NB4 (cell line): ENCODE results near the gene SLC5A9.
"Not testable (repeated sequence)": the region's sequence is repeated elsewhere in the genome, so short reads cannot be mapped to it uniquely, and the experiment has no call there.

Experiments used
- DNase-seq: peaks from one replicate; pipeline ENCODE4 v3.0.0; 2010; ENCODE audit warnings: low read depth
- H3K4me3 ChIP-seq: one replicate; pipeline ENCODE4 v1.5.1; 2011; ENCODE audit warnings: mild to moderate bottlenecking, low read depth, low read length, moderate library complexity
- MAX ChIP-seq: IDR thresholded peaks from 2 replicates; pipeline ENCODE4 v1.6.1; 2011; ENCODE audit warnings: low read depth, low read length
- MYC ChIP-seq: IDR thresholded peaks from 2 replicates; pipeline ENCODE4 v1.6.1; 2011; ENCODE audit warnings: low read depth, low read length
- POLR2A ChIP-seq: IDR thresholded peaks from 2 replicates; pipeline ENCODE4 v1.6.1; 2011; ENCODE audit warnings: mild to moderate bottlenecking; ENCODE audit not compliant: insufficient read length; ENCODE audit errors: extremely low read depth
- TF ChIP-seq, protein P1 (sequence below): IDR thresholded peaks from one replicate; pipeline ENCODE4 v1.5.1; 2012; ENCODE audit warnings: low read depth, low read length

Gene SLC5A9

GRCh38 chr1:48261881-48262400 lies 39.4 kb downstream of the SLC5A9 start:
- TF ChIP-seq, protein P1, sequence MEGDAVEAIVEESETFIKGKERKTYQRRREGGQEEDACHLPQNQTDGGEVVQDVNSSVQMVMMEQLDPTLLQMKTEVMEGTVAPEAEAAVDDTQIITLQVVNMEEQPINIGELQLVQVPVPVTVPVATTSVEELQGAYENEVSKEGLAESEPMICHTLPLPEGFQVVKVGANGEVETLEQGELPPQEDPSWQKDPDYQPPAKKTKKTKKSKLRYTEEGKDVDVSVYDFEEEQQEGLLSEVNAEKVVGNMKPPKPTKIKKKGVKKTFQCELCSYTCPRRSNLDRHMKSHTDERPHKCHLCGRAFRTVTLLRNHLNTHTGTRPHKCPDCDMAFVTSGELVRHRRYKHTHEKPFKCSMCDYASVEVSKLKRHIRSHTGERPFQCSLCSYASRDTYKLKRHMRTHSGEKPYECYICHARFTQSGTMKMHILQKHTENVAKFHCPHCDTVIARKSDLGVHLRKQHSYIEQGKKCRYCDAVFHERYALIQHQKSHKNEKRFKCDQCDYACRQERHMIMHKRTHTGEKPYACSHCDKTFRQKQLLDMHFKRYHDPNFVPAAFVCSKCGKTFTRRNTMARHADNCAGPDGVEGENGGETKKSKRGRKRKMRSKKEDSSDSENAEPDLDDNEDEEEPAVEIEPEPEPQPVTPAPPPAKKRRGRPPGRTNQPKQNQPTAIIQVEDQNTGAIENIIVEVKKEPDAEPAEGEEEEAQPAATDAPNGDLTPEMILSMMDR = no peak
- TF ChIP-seq MAX (no peak), MYC (no peak)
- H3K4me3 ChIP-seq = no peak overlapping the region
- no peak for DNase-seq

DNA sequence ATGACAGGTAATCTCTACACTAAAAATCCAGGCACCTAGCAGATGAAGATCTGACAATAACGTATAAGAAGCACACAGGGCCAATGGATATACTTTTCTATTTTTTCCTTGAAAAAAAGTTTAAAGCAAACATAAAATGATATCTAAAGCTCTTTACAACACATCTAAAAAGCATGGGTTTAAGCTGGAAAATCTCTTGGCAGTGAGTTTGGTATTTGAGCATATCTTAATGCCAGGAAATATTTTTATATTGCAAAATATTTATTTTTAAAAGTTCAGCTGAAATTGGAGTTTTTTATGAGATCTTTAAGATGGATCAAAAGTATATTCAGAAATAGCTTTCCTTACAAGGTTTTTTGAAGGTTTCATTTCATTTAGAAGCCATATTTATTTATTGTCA lies 40.5 kb downstream of the SLC5A9 start:
- no peak for DNase-seq
- TF ChIP-seq, protein P1 = no peak
- TF ChIP-seq MYC (no peak), MAX (no peak), POLR2A (no peak)
- no peak overlapping the region for H3K4me3 ChIP-seq

GRCh38 chr1:48266576-48266975 lies 44.1 kb downstream of the SLC5A9 start:
- TF ChIP-seq, protein P1 = no peak
- TF ChIP-seq MAX (no peak), POLR2A (no peak), MYC (no peak)
- no peak overlapping the region for H3K4me3 ChIP-seq
- DNase-seq = no peak

- DNase-seq = not testable (repeated sequence)
Observed at GRCh38 chr1:48277437-48277836, 54.9 kb downstream of the SLC5A9 start.

DNA sequence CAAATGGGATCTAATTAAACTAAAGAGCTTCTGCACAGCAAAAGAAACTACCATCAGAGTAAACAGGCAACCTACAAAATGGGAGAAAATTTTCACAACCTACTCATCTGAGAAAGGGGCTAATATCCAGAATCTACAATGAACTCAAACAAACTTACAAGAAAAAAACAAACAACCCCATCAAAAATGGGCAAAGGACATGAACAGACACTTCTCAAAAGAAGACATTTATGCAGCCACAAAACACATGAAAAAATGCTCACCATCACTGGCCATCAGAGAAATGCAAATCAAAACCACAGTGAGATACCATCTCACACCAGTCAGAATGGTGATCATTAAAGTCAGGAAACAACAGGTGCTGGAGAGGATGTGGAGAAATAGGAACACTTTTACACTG lies 59.8 kb downstream of the SLC5A9 start:
- not testable (repeated sequence) for DNase-seq

More at GRCh38 chr1:48277437-48277836, 54.9 kb downstream of the SLC5A9 start:
- H3K4me3 ChIP-seq = not testable (repeated sequence)

DNA sequence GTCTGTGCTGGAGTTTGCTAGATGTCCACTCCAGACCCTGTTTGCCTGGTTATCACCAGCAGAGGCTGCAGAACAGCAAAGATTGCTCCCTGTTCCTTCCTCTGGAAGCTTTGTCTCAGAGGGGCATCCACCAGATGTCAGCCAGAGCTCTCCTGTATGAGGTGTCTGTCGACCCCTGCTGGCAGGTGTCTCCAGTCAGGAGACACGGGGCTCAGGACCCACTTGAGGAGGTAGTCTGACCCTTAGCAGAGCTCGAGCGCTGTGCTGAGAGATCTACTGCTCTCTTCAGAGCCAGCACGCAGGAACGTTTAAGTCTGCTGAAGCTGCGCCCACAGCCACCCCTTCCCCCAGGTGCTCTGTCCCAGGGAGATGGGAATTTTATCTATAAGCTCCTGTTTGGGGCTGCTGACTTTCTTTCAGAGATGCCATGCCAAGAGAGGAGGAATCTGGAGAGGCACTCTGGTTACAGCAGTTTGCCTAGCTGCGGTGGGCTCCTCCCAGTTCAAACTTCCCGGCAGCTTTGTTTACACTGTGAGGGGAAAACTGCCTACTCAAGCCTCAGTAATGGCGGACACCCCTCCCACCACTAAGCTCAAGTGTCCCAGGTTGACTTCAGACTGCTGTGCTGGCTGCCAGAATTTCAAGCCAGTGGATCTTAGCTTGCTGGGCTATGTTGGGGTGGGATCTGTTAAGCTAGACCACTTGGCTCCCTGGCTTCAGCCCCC lies 62.3 kb downstream of the SLC5A9 start:
- DNase-seq, H3K4me3 ChIP-seq: not testable (repeated sequence)

More for the DNA sequence above, 59.8 kb downstream of the SLC5A9 start:
- not testable (repeated sequence) for H3K4me3 ChIP-seq

DNA sequence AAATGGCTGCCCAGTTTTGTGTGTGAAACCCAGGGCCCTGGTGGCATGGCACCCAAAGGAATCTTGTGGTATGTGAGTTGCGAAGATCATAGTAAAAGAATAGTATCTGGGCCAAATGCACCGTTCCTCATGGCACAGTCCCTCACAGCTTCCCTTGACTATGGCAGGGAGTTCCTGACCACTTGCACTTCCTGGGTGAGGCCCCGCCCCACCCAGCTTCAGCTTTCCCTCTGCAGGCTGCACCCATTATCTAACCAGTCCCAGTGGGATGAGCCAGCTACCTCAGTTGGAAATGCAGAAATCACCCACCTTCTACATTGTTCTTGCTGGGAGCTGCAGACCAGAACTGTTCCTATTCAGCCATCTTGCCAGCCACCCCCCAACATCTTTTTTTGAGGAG lies 63.0 kb downstream of the SLC5A9 start:
- DNase-seq = no peak
- TF ChIP-seq MYC = no peak
- no peak for TF ChIP-seq POLR2A
- TF ChIP-seq, protein P1 = no peak
- TF ChIP-seq MAX = no peak
- H3K4me3 ChIP-seq = no peak overlapping the region
